Memory B cell (primary cell): ENCODE results near the gene DPP10.

Source experiments
- ATAC-seq: fragments of 150-1000 bp; cut with Tn5 transposase; 2 replicates; pipeline ENCODE4 v1.10.0; 2021; ENCODE audit warnings: low read depth, mild to moderate bottlenecking, moderate library complexity
- DNase-seq, 2 donors: peaks; one replicate each; pipeline ENCODE4 v3.0.0; 2022; ENCODE audit warnings: low spot score in 2 of 2
- H3K27ac Mint-ChIP-seq: one replicate; pipeline ENCODE4 v1.8.0; 2022; ENCODE audit warnings: mild to moderate bottlenecking, moderate library complexity, mixed read lengths
- H3K27me3 Mint-ChIP-seq: one replicate; pipeline ENCODE4 v1.8.0; 2022; ENCODE audit warnings: mixed read lengths
- H3K36me3 Mint-ChIP-seq: one replicate; pipeline ENCODE4 v1.8.0; 2022; ENCODE audit warnings: mild to moderate bottlenecking, mixed read lengths
- H3K4me1 Mint-ChIP-seq: one replicate; pipeline ENCODE4 v1.8.0; 2022; ENCODE audit warnings: mixed read lengths
- H3K4me3 Mint-ChIP-seq: one replicate; pipeline ENCODE4 v1.8.0; 2022; ENCODE audit warnings: mild to moderate bottlenecking, moderate library complexity, mixed read lengths
- H3K9me3 Mint-ChIP-seq: one replicate; pipeline ENCODE4 v1.8.0; 2022; ENCODE audit warnings: mixed read lengths

Gene DPP10

GRCh38 chr2:115757286-115757685 lies 1314.8 kb downstream of the DPP10 start:
- no peak overlapping the region for H3K4me3 Mint-ChIP-seq
- no peak for DNase-seq
- H3K27ac Mint-ChIP-seq: no peak overlapping the region
- H3K4me1 Mint-ChIP-seq: no peaks in the 10 kb centered on the region
- no peaks in the 10 kb centered on the region for H3K36me3 Mint-ChIP-seq
- H3K27me3 Mint-ChIP-seq: no peaks in the 10 kb centered on the region
- peaks cover 3% of the 10 kb centered on the region for H3K9me3 Mint-ChIP-seq
- ATAC-seq: no peak

DNA sequence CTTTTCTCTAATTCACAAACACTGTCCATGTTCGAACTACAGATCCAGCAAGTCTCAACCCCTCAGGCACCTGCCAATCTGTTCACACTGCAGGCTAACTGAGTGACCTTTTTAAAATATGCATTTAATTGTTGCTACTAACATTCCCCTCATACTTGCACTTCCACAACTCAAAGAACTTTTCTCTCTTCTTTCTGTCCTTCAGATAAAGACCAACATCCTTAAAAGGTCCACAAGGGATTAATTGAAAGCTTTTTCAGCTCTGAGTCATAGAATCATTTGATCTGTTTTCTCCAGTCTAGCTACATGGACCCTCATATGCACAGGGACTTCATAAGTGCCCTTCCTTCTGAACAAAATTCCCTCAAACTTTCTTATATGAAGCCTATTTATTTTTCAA lies 1321.2 kb downstream of the DPP10 start:
- H3K27ac Mint-ChIP-seq: no peak overlapping the region
- ATAC-seq: no peak
- H3K36me3 Mint-ChIP-seq: no peaks in the 10 kb centered on the region
- H3K9me3 Mint-ChIP-seq: peaks cover 2% of the 10 kb centered on the region
- H3K4me1 Mint-ChIP-seq: no peaks in the 10 kb centered on the region
- no peak overlapping the region for H3K4me3 Mint-ChIP-seq
- DNase-seq: no peak
- H3K27me3 Mint-ChIP-seq: no peaks in the 10 kb centered on the region

GRCh38 chr2:115771516-115771915 lies 1329.1 kb downstream of the DPP10 start:
- Mint-ChIP-seq H3K4me3 (no peak overlapping the region), H3K27me3 (no peaks in the 10 kb centered on the region), H3K9me3 (peaks cover 2% of the 10 kb centered on the region), H3K36me3 (no peaks in the 10 kb centered on the region), H3K27ac (no peak overlapping the region), H3K4me1 (no peaks in the 10 kb centered on the region)
- no peak for ATAC-seq
- no peak for DNase-seq

GRCh38 chr2:115774361-115774760 lies 1331.9 kb downstream of the DPP10 start:
- Mint-ChIP-seq H3K4me1 (no peaks in the 10 kb centered on the region), H3K9me3 (peaks cover 2% of the 10 kb centered on the region), H3K4me3 (no peak overlapping the region), H3K36me3 (no peaks in the 10 kb centered on the region), H3K27me3 (no peaks in the 10 kb centered on the region), H3K27ac (no peak overlapping the region)
- no peak for ATAC-seq
- no peak for DNase-seq

DNA sequence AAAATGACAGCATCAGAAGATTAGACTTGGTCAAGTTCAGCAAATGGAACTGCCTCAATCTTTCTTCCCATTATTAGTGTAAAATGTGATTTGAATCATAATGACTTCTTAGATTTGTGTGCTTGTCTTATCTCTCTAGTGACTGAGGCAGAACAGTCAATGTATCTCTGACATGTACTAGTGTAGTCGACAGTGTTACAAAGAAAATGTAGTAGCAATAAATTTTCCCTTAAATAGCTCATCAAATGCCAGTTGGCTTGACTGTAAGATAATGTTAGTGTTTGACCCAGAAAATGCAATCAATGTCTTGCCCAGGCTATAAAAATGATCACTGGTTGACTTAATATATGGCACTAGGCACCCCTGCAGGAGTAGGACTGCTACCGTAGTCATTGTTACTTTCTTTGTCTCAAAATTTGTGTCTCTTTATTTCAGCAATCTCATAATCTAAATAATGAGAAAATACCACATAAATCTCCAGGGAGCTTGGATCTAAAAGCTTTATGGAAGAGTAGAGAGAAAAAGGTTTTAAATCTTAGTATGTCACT lies 1336.7 kb downstream of the DPP10 start:
- Mint-ChIP-seq H3K27me3 (no peaks in the 10 kb centered on the region), H3K4me3 (no peak overlapping the region), H3K27ac (no peak overlapping the region), H3K9me3 (peaks cover 1% of the 10 kb centered on the region), H3K36me3 (no peaks in the 10 kb centered on the region), H3K4me1 (no peaks in the 10 kb centered on the region)
- ATAC-seq (no peak), DNase-seq (no peak)

DNA sequence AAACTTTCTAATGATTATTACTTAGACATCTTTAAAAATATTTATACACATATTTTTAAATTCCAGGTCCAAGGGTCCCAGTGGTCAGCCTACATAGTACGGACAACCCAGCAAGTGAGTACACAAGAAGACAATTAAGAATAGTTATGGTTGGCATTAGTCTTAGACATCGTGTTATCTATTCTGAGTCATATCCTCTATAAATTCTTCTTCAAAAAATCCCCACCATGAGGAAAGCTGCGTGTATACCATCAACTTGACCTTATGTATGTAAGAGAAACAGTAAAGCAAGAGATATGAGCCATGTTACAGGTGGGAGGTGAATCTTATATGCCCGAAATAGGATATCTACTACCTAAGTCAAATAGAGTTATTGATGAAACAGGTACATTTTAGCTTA lies 1339.8 kb downstream of the DPP10 start:
- no peak overlapping the region for H3K27ac Mint-ChIP-seq
- H3K9me3 Mint-ChIP-seq: peaks cover 1% of the 10 kb centered on the region
- ATAC-seq (no peak), DNase-seq (no peak)
- no peaks in the 10 kb centered on the region for H3K4me1 Mint-ChIP-seq
- H3K27me3 Mint-ChIP-seq: no peaks in the 10 kb centered on the region
- H3K4me3 Mint-ChIP-seq: no peak overlapping the region
- H3K36me3 Mint-ChIP-seq: no peaks in the 10 kb centered on the region

DNA sequence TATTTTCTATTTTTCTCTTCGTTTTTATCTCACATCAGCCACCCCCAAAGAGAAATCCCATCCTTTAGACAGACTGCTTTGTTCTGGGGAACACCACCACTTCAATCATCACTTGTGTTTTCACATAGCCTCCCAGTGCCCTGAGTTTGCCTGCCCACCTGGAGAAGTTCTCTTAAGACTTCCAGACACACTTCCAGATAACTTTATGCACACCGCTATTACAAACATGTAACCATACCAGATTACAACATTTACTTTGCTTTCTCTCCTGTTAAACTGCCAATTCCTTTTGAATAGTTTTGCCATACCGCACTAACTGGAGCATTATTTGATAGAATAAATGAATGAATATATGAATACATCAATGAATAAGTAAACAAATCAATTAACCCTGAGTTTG lies 1353.6 kb downstream of the DPP10 start:
- no peaks in the 10 kb centered on the region for H3K36me3 Mint-ChIP-seq
- no peak overlapping the region for H3K4me3 Mint-ChIP-seq
- H3K27me3 Mint-ChIP-seq: no peaks in the 10 kb centered on the region
- peaks cover 4% of the 10 kb centered on the region for H3K9me3 Mint-ChIP-seq
- no peak overlapping the region for H3K27ac Mint-ChIP-seq
- H3K4me1 Mint-ChIP-seq: no peaks in the 10 kb centered on the region
- DNase-seq: no peak
- ATAC-seq: no peak

GRCh38 chr2:115807276-115807675 lies 1364.8 kb downstream of the DPP10 start:
- no peak overlapping the region for H3K4me3 Mint-ChIP-seq
- H3K9me3 Mint-ChIP-seq: peaks cover 1% of the 10 kb centered on the region
- no peaks in the 10 kb centered on the region for H3K4me1 Mint-ChIP-seq
- no peaks in the 10 kb centered on the region for H3K36me3 Mint-ChIP-seq
- ATAC-seq (no peak), DNase-seq (no peak)
- H3K27ac Mint-ChIP-seq: no peak overlapping the region
- H3K27me3 Mint-ChIP-seq: no peaks in the 10 kb centered on the region

GRCh38 chr2:115825912-115826311 lies 1383.5 kb downstream of the DPP10 start:
- Mint-ChIP-seq H3K27me3 (no peaks in the 10 kb centered on the region), H3K9me3 (peaks cover 1% of the 10 kb centered on the region), H3K36me3 (no peaks in the 10 kb centered on the region), H3K4me3 (no peak overlapping the region), H3K4me1 (no peaks in the 10 kb centered on the region), H3K27ac (no peak overlapping the region)
- no peak for DNase-seq
- no peak for ATAC-seq

DNA sequence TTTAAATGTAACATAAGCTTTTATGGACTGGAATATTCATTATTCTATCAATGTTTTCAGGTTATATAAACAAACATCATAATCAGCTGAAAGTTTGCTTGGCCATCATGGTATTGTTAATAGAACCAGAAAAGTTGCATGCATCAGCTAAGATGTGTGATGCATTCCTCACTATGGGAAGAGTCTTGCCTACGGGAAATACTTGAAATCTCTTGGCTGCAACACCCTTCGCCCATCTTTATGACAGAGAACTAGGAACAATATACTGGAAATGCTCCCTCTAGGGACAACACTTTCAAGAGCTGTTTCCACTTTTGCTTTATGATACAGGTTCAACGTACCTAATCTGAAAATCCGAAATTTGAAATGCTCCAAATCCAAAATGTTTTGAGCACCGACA lies 1390.8 kb downstream of the DPP10 start:
- Mint-ChIP-seq H3K4me1 (no peaks in the 10 kb centered on the region), H3K9me3 (peaks cover 2% of the 10 kb centered on the region), H3K27me3 (no peaks in the 10 kb centered on the region), H3K36me3 (no peaks in the 10 kb centered on the region), H3K4me3 (no peak overlapping the region), H3K27ac (no peak overlapping the region)
- DNase-seq: no peak
- no peak for ATAC-seq

GRCh38 chr2:115838539-115838938 lies 1396.1 kb downstream of the DPP10 start:
- no peaks in the 10 kb centered on the region for H3K4me1 Mint-ChIP-seq
- H3K4me3 Mint-ChIP-seq: no peak overlapping the region
- no peak for ATAC-seq
- H3K27me3 Mint-ChIP-seq: no peaks in the 10 kb centered on the region
- peaks cover 2% of the 10 kb centered on the region for H3K9me3 Mint-ChIP-seq
- no peak for DNase-seq
- no peak overlapping the region for H3K27ac Mint-ChIP-seq
- no peaks in the 10 kb centered on the region for H3K36me3 Mint-ChIP-seq

GRCh38 chr2:115842306-115842705 lies 1399.9 kb downstream of the DPP10 start:
- H3K36me3 Mint-ChIP-seq: no peaks in the 10 kb centered on the region
- H3K27ac Mint-ChIP-seq: no peak overlapping the region
- no peak overlapping the region for H3K4me3 Mint-ChIP-seq
- DNase-seq: no peak
- H3K9me3 Mint-ChIP-seq: peaks cover 2% of the 10 kb centered on the region
- no peaks in the 10 kb centered on the region for H3K4me1 Mint-ChIP-seq
- no peak for ATAC-seq
- H3K27me3 Mint-ChIP-seq: no peaks in the 10 kb centered on the region

DNA sequence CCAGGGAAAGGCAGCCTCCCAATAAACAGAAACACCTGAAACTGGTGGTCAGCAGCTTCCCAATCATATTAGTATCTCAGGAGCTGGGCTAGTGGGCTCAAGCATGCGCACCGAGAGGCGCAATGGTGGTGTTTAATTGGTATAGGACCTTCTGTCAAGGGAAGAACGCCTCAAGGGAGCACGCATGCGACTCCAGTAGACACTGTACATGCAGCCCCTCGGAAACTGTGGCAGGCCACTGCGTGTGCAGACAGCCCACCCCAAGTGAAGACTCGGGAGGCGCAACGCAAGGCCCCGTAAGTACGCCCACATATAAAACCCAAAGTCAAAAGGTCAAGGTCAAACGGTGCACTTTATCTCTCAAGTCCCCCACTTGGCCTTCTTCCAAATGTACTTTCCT lies 1405.8 kb downstream of the DPP10 start:
- H3K4me3 Mint-ChIP-seq: no peak overlapping the region
- H3K36me3 Mint-ChIP-seq: no peaks in the 10 kb centered on the region
- DNase-seq (no peak), ATAC-seq (no peak)
- H3K9me3 Mint-ChIP-seq: peaks cover 8% of the 10 kb centered on the region
- H3K4me1 Mint-ChIP-seq: no peaks in the 10 kb centered on the region
- no peaks in the 10 kb centered on the region for H3K27me3 Mint-ChIP-seq
- H3K27ac Mint-ChIP-seq: no peak overlapping the region

DNA sequence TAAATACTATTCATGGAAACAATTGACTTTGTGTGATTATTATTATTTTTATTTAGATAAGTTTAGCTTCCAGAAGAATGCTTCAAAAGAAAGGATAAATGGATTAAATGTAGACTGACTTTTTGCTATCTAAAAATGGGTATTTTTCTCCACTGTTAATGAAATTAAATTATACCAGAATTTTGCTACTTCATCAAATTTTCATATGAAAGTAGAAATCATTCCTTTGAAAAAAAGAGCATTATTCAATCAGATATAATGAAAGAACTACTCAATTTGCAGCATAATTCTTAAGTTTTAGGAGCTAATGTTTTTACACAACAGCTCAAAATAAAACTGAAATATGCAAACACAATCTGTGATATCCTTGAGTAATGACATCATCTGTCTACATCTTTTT lies 1424.6 kb downstream of the DPP10 start:
- ATAC-seq (no peak), DNase-seq (no peak)
- Mint-ChIP-seq H3K27ac (no peak overlapping the region), H3K4me1 (no peaks in the 10 kb centered on the region), H3K36me3 (no peaks in the 10 kb centered on the region), H3K4me3 (no peak overlapping the region), H3K9me3 (no peaks in the 10 kb centered on the region), H3K27me3 (no peaks in the 10 kb centered on the region)

DNA sequence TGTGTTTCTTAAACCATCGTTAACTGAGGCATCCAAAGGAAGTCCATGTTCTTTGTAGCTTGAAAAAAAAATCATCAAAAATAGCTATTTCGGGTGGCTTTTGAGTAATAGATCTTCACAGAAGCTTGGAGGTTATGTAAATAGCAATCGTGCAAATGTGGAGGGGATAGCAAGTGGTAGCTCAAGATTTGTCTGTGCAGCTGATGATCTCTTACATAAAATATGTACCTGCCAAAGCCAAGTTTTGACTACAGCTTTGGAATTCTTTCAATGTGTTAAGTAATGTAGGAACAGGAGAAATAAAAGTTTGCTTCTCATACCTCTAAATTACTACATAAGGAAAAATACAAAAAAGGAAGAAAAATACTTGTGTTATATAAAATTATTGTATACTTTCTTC lies 1432.0 kb downstream of the DPP10 start:
- Mint-ChIP-seq H3K4me1 (no peaks in the 10 kb centered on the region), H3K27me3 (no peaks in the 10 kb centered on the region), H3K4me3 (no peak overlapping the region), H3K9me3 (peaks cover 2% of the 10 kb centered on the region), H3K36me3 (no peaks in the 10 kb centered on the region), H3K27ac (no peak overlapping the region)
- DNase-seq (no peak), ATAC-seq (no peak)
